GM12874 (cell line): ENCODE results near the gene TMEM236.

Source experiments
- TF ChIP-seq, protein P1 (sequence below): IDR thresholded peaks from 2 replicates; pipeline ENCODE4 v1.5.1; 2011; ENCODE audit warnings: low read depth, mild to moderate bottlenecking, control low read depth, low read length, moderate library complexity; ENCODE audit not compliant: insufficient read depth

The TMEM236 gene

DNA sequence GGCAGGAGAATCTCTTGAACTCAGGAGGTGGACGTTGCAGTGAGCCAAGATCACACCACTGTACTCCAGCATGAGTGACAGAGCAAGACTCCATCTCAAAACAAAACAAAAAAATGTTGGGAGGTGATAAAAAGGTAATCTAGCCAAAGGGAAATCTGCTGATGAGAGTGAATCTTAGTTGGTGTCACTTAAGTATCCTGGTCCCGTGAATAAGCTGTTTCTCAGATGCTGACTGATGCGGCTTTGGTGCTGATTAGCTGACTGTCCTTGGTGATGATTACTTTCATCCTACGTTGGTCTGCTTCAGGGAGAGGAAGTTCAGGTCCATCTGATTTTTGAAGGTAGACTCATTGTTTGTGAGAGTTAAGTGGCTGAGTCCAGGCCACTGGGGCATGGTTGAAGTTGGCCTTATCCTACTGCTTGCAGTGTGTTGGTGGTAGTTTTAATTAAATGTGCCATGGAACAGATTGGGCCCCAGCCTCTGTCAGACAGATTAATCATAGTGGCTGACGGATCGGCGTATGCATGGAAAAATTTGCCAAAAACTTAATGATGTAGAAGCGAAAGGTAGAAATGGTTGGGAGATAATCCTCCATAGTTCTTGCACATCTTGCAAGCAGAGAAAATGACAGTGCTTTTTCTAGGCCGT, 17.4 kb upstream of the TMEM236 start:
- TF ChIP-seq, protein P1, sequence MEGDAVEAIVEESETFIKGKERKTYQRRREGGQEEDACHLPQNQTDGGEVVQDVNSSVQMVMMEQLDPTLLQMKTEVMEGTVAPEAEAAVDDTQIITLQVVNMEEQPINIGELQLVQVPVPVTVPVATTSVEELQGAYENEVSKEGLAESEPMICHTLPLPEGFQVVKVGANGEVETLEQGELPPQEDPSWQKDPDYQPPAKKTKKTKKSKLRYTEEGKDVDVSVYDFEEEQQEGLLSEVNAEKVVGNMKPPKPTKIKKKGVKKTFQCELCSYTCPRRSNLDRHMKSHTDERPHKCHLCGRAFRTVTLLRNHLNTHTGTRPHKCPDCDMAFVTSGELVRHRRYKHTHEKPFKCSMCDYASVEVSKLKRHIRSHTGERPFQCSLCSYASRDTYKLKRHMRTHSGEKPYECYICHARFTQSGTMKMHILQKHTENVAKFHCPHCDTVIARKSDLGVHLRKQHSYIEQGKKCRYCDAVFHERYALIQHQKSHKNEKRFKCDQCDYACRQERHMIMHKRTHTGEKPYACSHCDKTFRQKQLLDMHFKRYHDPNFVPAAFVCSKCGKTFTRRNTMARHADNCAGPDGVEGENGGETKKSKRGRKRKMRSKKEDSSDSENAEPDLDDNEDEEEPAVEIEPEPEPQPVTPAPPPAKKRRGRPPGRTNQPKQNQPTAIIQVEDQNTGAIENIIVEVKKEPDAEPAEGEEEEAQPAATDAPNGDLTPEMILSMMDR: no peak

DNA sequence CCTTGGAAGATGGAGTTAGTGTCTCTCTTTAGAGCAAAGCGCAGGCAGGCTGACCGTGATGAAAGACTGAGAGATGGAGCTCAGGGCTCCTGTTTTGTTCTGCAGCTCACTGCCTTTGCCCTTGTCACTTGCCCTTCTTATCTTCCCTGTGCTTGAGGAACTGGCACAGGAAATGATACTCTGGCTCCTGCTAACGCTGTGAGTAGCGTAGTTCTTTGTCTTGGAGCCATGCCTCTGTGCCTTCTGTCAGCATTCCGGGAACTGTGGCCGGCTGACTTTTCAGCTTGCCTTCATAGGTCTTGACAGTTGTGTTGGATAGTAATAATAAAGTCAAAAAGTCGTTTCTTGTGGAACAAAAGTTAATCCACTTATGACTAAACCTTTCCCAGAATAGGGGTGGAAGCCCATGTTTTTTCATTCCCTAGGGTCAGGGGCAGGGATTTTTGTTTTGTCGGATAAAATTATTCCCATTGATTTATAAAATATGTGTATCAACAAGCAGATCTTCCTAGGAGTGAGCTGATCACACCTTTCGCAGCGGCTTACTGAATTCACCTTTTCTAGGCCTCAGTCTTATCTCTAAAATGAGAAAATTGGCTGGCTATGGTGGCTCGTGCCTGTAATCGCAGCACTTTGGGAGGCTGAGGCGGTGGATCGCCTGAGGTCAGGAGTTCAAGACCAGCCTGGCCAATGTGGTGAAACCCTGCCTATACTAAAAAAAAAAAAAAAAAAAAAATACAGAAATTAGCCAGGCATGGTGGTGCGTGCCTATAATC, 16.6 kb upstream of the TMEM236 start:
- TF ChIP-seq, protein P1: no peak

DNA sequence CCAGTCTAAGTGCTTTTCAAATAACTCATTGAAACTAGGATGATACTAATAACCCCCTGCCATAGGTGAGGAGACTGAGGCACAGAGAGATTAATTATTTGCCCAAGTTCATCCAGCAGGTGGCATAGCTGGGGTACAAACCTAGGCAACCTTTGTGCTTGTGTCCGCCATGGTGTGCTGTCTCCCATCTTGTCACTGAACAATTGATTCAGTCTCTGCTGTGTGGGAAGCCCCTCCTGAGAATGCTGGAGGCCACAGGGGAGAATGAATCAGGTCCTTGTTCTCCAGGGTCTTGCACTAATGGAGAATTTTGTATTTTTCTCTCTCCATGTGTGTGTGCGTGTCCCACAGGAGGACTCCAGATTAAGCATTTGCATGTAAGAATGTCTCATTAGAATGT, 15.8 kb upstream of the TMEM236 start:
- TF ChIP-seq, protein P1: no peak

DNA sequence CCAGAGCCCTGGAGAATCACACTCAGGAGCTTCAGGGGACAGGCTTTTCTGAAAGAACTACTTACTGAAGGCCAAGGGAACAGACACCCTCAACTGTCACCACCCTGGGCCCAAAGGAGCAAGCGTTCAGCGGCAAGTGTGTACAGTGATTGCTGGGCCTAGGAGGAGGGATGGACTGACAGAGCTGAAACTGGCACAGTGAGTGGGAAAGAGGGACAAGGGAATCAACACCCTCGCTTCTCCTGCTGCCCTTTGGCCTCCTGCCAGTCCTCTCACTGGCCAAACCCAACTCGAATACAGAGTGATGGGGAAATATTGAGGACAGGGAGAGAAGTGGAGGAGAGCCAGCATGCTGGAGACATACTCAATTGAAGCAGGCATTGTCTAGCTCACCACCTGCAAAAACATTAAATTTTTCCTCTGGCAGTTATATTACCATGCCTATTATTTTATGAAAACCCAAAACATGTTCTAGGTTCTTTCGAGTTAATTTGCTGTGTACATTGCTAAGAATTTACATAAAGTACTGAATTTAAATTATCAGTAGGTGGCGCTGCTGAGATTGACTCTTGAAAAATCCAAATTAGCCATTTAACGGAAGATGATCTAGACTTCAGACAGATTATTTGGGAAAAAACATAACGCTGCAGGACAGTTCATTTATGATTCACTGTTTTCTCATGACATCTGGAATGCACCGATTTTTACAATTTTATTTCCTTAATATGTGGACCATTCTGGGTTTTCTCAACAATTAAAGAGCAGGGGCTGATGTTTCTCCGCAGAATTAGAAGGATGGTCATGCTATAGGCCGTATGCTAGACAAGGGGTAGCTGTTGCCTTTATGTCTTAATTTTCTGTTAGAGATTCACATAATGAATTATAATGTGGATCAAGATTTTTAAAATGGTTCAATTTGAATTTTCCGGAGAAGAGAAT, 14.7 kb upstream of the TMEM236 start:
- TF ChIP-seq, protein P1: peak; percentile 36; the same call in 1 of the 2 replicates

DNA sequence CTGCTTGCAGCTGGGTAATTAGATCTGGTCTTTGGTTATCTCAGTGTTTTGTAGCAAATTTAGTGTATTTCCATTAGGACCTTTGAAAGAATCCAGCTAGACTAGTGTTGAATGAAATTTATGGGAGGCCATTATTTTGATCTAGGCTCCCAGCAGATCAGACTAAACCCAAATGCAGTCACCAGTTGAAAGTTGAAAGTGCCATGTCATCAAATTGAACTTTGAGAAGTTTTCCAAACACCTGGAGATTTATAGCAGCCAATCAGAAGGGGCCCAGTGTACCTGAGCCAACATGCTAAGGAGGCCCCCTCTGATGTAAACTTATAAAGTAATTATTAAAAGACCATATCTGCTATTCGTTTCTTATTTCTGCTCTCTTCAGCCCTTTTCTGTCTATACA, 11.3 kb upstream of the TMEM236 start:
- TF ChIP-seq, protein P1: no peak

DNA sequence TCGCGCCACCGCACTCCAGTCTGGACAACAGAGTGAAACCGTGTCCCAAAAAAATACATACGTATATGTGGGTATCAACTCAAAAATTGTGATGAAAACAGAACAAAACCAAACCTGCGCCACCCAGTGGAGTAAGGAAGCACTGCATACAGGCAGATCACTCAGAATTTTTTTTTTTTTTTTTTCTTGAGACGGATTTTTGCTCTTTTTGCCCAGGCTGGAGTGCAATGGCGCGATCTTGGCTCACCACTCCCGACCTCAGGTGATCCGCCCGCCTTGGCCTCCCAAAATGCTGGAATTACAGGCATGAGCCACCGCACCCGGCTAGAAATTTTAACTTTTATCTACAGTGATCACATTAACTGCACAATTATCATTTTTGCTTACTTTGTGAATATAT, 9.1 kb upstream of the TMEM236 start:
- TF ChIP-seq, protein P1: peak; percentile 78

DNA sequence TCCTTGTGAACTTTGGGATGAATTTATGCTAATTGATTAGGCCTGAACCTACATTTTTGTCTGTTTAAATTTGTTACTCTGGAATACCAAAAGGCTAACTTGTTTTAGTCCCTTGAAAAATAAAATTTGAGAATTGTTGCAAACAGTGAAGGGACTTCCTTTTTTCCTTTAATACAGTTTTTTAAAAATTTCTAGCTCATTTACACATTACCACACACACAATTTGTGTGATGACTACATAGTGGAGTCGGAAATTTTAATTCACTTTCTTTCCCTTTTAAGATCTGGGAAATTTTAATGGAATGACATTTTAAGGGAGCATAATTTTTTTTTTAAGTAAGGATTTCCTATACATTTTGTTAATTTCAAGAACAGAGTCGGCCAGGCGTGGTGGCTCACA, 8.6 kb upstream of the TMEM236 start:
- TF ChIP-seq, protein P1: no peak
